Liver (tissue), 9 donors: ENCODE measurements around the gene SLC28A3. TPM values are rescaled to one million over a fixed set of nuclear protein-coding genes. Genes with fewer than 3 reads are reported as not detected.

Experiments
- DNase-seq: peaks from one replicate; pipeline ENCODE4 v3.0.0-alpha.2; 2017; ENCODE audit warnings: low spot score
- H3K27ac ChIP-seq, 2 donors: one replicate each; pipeline ENCODE4 v1.7.0; 2013; ENCODE audit warnings: inconsistent platforms in 2 of 2, low read length in 2 of 2, control low read depth in 1 of 2, low read depth in 1 of 2, mild to moderate bottlenecking in 1 of 2
- H3K27me3 ChIP-seq, 4 donors: one replicate each; pipeline versions ENCODE4 v1.6.1 to v1.7.0; 2013; ENCODE audit warnings: low read length in 3 of 4, inconsistent platforms in 1 of 4, mild to moderate bottlenecking in 1 of 4, moderate library complexity in 1 of 4; ENCODE audit not compliant: control insufficient read depth in 4 of 4, insufficient read depth in 4 of 4
- H3K36me3 ChIP-seq, 4 donors: one replicate each; pipeline versions ENCODE4 v1.6.1 to v1.7.0; 2013; ENCODE audit warnings: low read length in 3 of 4, mild to moderate bottlenecking in 3 of 4, low read depth in 1 of 4, moderate library complexity in 1 of 4; ENCODE audit not compliant: control insufficient read depth in 4 of 4, insufficient read depth in 3 of 4
- H3K4me1 ChIP-seq, 4 donors: one replicate each; pipeline versions ENCODE4 v1.6.1 to v1.7.0; 2013; ENCODE audit warnings: low read length in 3 of 4, mild to moderate bottlenecking in 3 of 4, moderate library complexity in 1 of 4; ENCODE audit not compliant: control insufficient read depth in 4 of 4, insufficient read depth in 4 of 4
- H3K4me3 ChIP-seq, 3 donors: one replicate each; pipeline versions ENCODE4 v1.6.1 to v1.7.0; 2013; ENCODE audit warnings: low read length in 3 of 3, control low read depth in 1 of 3, low read depth in 1 of 3, mild to moderate bottlenecking in 1 of 3
- H3K9ac ChIP-seq, 2 donors: one replicate each; pipeline ENCODE4 v1.7.0; 2013; ENCODE audit warnings: low read length in 2 of 2, mild to moderate bottlenecking in 2 of 2, moderate library complexity in 2 of 2, control low read depth in 1 of 2, low read depth in 1 of 2
- H3K9me3 ChIP-seq, 4 donors: one replicate each; pipeline versions ENCODE4 v1.6.1 to v1.7.0; 2013; ENCODE audit warnings: low read length in 3 of 4; ENCODE audit not compliant: control insufficient read depth in 4 of 4
- ATF3 ChIP-seq: IDR thresholded peaks from 2 replicates; pipeline ENCODE4 v1.6.1; 2016; ENCODE audit warnings: antibody characterized with exemption
- CTCF ChIP-seq: fragments of 150-350 bp; IDR thresholded peaks from 2 replicates; pipeline ENCODE4 v1.5.1; 2017; ENCODE audit warnings: improper control_type of control experiment, low read depth, low read length; ENCODE audit not compliant: missing input control
- EGR1 ChIP-seq, 2 donors: IDR thresholded peaks; 2 replicates each; pipeline ENCODE4 v1.6.1; 2016 to 2018; ENCODE audit warnings: antibody characterized with exemption in 2 of 2, low read depth in 2 of 2
- FOXA1 ChIP-seq: IDR thresholded peaks from 2 replicates; pipeline ENCODE4 v1.6.1; 2016; ENCODE audit warnings: antibody characterized with exemption
- FOXA2 ChIP-seq: IDR thresholded peaks from 2 replicates; pipeline ENCODE4 v1.6.1; 2016; ENCODE audit warnings: antibody characterized with exemption
- GABPA ChIP-seq, 2 donors: IDR thresholded peaks in 1 of 2; conservative IDR thresholded peaks in 1 of 2; 2 replicates each; pipeline ENCODE4 v1.6.1; 2016; ENCODE audit warnings: antibody characterized with exemption in 2 of 2, mild to moderate bottlenecking in 1 of 2, moderate library complexity in 1 of 2
- HNF4A ChIP-seq, 2 donors: conservative IDR thresholded peaks; 2 replicates each; pipeline ENCODE4 v1.6.1; 2016; ENCODE audit warnings: antibody characterized with exemption in 2 of 2, mild to moderate bottlenecking in 2 of 2
- HNF4G ChIP-seq: IDR thresholded peaks from 2 replicates; pipeline ENCODE4 v1.6.1; 2016; ENCODE audit warnings: antibody characterized with exemption
- JUND ChIP-seq, 2 donors: IDR thresholded peaks; 2 replicates each; pipeline ENCODE4 v1.6.1; 2016; ENCODE audit warnings: antibody characterized with exemption in 2 of 2
- MAX ChIP-seq: IDR thresholded peaks from 2 replicates; pipeline ENCODE4 v1.6.1; 2016; ENCODE audit warnings: antibody characterized with exemption
- NR2F2 ChIP-seq: IDR thresholded peaks from 2 replicates; pipeline ENCODE4 v1.6.1; 2016; ENCODE audit warnings: antibody characterized with exemption
- RAD21 ChIP-seq, 2 donors: IDR thresholded peaks; 2 replicates each; pipeline ENCODE4 v1.6.1; 2016; ENCODE audit warnings: antibody characterized with exemption in 2 of 2, mild to moderate bottlenecking in 2 of 2
- REST ChIP-seq: IDR thresholded peaks from 2 replicates; pipeline ENCODE4 v1.6.1; 2016; ENCODE audit warnings: antibody characterized with exemption, mild to moderate bottlenecking
- RXRA ChIP-seq, 2 donors: IDR thresholded peaks; 2 replicates each; pipeline ENCODE4 v1.6.1; 2017 to 2018; ENCODE audit warnings: antibody characterized with exemption in 2 of 2, mild to moderate bottlenecking in 1 of 2
- SP1 ChIP-seq: IDR thresholded peaks from 2 replicates; pipeline ENCODE4 v1.6.1; 2018; ENCODE audit warnings: antibody characterized with exemption, mild to moderate bottlenecking
- TAF1 ChIP-seq: conservative IDR thresholded peaks from 2 replicates; pipeline ENCODE4 v1.6.1; 2016; ENCODE audit warnings: antibody characterized with exemption, mild to moderate bottlenecking
- YY1 ChIP-seq: IDR thresholded peaks from 2 replicates; pipeline ENCODE4 v1.6.1; 2016; ENCODE audit warnings: antibody characterized with exemption, mild to moderate bottlenecking
- ZBTB33 ChIP-seq: IDR thresholded peaks from 2 replicates; pipeline ENCODE4 v1.6.1; 2016; ENCODE audit warnings: antibody characterized with exemption
- WGBS: extraction: QIAGEN DNeasy Blood & Tissue Kit; methylation state at CpG from one replicate; pipeline ENCODE4 v1.1.7; 2013; 5-methylcytosine and 5-hydroxymethylcytosine counted together
- polyA plus RNA-seq, 2 donors: library from polyadenylated mRNA; stranded (reverse) in 1 of 2; unstranded in 1 of 2; fragments of 200-250 nt in 1 of 2; fragments of >200 nt in 1 of 2; fragmentation: Nextera tagmentation in 1 of 2; extraction: Ambion mirVana in 1 of 2; gene quantifications; one replicate each; pipeline versions ENCODE4 v1.2.1 to v1.2.3, GENCODE V29; 2013 to 2015
- total RNA-seq, 2 donors: library from RNA; depleted of rRNA; stranded (reverse); fragments of >200 nt; gene quantifications; one replicate each; pipeline ENCODE4 v1.2.3, GENCODE V29; 2014
- donor health status: healthy.
- donor health status: healthy.
- donor health status: healthy.
- donor health status: healthy.
- donor health status: healthy.

The SLC28A3 gene
- total and polyA plus RNA-seq, 4 donors, result 0.07 to 1.3 (median 0.28) TPM

GRCh38 chr9:84338792-84339191 lies 1.8 kb downstream of the SLC28A3 start:
- DNase-seq, result no peak
- H3K4me3 ChIP-seq, result no peak overlapping the region

More at GRCh38 chr9:84338792-84339191, 1.8 kb downstream of the SLC28A3 start:
- Histone ChIP-seq H3K9me3 (no peaks in the 10 kb centered on the region), H3K4me1 (no peaks in the 10 kb centered on the region), H3K9ac (no peak overlapping the region), H3K27me3 (no peaks in the 10 kb centered on the region), H3K27ac (no peak overlapping the region), H3K36me3 (no peaks in the 10 kb centered on the region)
- WGBS, result 74% methylated on average over 4 of the region's 4 CpGs
- TF ChIP-seq EGR1 (IDR thresholded peaks at IDR 0.05; ENCODE audit: low read depth in 2 of 2) (no peak), REST (no peak), RAD21 (IDR thresholded peaks at IDR 0.05) (no peak), CTCF (no peak), FOXA1 (no peak), JUND (IDR thresholded peaks at IDR 0.05) (no peak), YY1 (no peak), ATF3 (no peak), RXRA (IDR thresholded peaks at IDR 0.05) (no peak), TAF1 (no peak), HNF4G (no peak), MAX (no peak), SP1 (no peak), HNF4A (conservative IDR thresholded peaks at IDR 0.05) (no peak), ZBTB33 (no peak), NR2F2 (no peak), FOXA2 (no peak), GABPA (IDR thresholded peaks at IDR 0.05 in 1 of 2, conservative IDR thresholded peaks at IDR 0.05 in 1 of 2) (no peak)
